NK-92 treated with Interleukin-12 subunit alpha and Interleukin-12 subunit beta, amount 100 ng/mL, for 24 hours (cell line): ENCODE measurements around the gene LRP4.

Experiments used
- DNase-seq: peaks from one replicate; lab custom pipeline; 2025; lab: John Stamatoyannopoulos, UW

Gene LRP4

DNA sequence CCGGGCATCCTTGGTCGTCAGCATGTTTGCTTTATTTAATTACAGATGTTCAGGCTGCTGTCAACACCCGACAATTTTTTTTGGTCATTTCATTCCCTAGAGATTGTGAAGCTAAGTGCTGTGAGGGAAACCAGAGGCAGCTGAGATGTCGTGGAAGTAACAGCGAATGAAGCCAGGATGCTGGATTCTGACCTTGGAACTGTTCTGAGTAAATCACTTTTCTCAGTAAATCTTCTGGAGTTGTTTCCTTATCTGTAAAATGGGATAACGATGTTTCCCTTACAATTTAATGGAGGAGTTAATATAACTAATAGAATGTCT is 71.9 kb downstream of the LRP4 start:
- DNase-seq, result no peak

DNA sequence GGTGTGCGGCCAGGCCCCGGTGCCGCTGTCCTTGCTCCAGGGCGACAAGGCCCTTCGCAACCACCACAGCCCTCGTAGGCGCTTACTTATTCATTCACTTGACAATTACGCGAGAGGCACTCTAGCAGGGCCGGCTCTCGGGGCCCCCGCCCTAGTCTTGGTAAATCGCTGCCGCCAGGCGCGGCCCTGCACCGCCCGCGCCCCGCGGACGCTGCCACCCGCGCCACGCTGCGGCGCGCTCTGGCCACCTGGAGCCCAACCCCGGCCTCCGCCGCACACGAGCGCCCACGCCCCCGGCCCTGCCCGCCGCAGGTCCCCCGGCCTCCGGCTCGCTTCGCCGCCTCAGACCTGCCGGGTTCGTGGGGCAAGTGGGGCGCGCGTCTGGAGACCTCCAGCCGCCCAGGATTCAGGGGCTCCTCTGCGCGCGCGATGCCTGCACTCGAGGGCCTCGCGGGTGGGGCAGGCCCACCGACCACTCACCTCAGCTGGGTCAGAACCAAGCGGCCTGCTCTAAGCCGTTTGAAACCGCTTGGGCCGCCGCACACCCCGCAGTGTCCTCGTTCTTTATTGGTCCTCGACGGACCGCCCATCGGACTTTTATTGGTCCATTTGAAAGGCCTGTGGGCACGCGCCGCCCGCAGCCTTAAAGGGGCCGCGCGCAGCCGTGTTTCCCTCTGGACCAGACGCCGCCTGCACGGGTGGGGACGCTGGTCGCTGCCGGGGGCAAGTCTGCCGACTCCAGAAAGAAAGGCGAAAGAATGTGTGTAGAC is 72.4 kb downstream of the LRP4 start, which contains the start of gene CKAP5:
TSS of gene CKAP5 (minus strand) at position 541 of the 770 bp plus-strand sequence. CDS start 25,049 bp downstream, outside the sequence.
- DNase-seq, result peak; percentile 84

GRCh38 chr11:46845440-46845739 is 73.0 kb downstream of the LRP4 start:
- no peak for DNase-seq

GRCh38 chr11:46840116-46840515 is 78.2 kb downstream of the LRP4 start:
- no peak for DNase-seq

DNA sequence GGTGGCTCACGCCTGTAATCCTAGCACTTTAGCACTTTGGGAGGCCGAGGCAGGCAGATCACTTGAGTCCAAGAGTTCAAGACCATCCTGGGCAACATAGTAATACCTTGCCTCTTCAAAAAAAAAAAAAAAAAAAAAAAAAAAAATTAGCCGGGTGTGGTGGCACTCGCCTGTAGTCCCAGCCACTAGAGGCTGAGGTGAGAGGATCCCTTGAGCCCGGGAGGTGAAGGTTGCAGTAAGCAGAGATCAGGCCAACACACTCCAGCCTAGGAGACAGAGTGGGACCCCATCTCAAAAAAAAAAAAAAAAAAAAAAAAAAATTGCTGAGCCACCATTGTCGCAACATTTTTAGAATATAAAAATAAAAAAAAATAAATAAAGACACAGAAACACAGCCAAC is 79.8 kb downstream of the LRP4 start:
- DNase-seq, result no peak

DNA sequence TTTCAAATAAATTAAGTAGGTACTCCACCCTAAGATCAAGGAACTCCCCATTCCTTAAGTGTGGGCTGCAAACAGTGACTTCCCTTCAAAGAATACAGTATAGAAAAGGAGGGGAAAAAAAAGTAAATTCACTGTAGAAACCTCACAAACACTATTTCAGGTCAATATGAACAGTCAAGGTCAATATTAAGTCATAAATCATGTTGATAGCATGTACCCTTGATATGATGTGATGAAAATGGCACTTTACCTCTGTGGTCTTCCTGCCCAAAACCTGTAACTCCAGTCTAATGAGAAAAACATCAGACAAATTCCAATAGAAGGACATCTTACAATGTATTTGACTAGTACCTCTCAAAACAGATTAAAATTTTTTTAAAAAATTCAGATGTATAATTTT is 80.5 kb downstream of the LRP4 start:
- DNase-seq, result no peak

GRCh38 chr11:46836870-46837269 is 81.5 kb downstream of the LRP4 start:
- DNase-seq, result no peak

DNA sequence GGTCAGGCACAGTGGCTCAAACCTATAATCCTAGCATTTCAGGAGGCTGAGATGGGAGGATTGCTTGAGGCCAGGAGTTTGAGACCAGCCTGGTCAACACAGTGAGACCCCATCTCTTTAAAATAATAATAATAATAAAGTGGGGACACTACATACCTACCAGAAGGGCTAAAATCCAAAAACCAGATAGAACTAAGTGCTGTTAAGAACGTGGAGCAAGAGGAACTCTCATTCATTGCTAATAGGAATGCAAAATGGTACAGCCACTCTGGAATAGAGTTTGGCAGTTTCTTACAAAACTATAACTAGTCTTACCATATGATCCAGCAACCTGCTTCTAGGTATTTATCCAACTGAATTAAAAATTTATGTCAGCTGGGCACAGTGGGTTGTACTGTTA is 81.9 kb downstream of the LRP4 start:
- no peak for DNase-seq

- DNase-seq, result no peak
Observed at GRCh38 chr11:46835897-46836296, 82.5 kb downstream of the LRP4 start.

DNA sequence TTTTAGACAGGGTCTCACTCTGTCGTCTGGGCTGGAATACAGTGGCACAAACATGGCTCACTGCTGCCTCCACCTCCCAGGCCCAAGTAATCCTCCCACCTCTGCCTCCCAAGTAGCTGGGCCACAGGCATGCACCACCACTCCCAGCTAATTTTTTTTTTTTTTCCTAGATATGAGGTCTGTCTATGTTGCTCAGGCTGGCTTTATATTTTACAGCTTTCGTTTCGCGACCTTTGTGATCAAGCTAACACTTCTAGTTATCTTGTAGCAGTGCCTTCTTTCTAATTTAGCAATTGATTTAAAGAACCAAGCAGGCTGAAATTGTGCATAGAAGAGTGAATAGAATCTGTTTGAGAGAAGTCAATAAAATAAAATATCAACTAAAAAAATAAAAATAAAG is 83.5 kb downstream of the LRP4 start:
- DNase-seq, result no peak

DNA sequence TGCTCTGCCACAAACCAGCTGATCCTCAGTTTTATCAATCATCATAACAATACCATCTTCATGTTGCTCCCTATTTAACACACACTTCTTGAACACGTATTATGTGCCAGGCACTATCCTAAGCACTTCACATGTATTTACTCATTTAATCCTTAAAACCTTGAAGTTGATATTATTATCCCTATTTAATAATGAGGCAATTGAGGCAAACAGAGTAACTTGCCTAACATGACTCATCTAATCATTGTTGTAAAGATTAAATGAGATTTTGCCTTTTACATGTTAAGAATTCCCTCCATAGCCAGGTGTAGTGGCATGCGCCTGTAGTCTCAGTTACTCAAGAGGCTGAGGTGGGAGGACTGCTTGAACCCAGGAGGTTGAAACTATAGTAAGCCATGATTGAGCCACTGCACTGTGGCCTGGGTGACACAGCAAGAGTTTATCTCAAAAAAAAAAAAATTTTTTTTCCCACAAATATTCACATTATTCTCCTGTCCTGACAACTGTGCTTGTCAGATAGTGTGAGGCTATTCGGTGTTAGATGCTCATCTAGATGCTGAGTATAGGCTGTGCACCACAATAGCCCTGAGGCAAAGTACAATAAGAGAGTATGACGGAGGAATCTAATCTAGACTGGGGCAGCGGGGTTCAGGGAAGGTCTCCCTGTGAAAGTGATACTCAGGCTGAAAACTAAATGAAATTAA is 85.7 kb downstream of the LRP4 start:
- no peak for DNase-seq

DNA sequence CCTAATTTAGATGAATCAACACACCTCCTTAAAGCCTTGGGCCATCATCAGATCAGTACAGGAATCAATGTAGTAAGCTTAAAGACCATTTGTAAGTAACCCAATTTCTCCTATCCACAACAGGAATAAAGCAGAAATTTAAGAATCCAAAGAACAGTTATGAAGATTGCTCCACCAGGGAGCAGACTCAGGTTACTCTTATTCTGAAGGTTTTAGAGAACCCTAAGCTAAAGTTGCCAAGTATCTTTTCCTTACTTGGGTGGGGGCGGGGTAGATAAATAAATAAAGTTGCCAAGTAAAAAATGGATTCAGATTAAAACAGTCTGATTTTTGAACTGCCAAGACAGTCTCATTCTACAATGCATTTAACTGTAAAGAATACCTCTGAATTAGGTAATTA is 90.4 kb downstream of the LRP4 start:
- DNase-seq, result no peak

- DNase-seq, result no peak
Observed at GRCh38 chr11:46826310-46827044, 91.9 kb downstream of the LRP4 start.

DNA sequence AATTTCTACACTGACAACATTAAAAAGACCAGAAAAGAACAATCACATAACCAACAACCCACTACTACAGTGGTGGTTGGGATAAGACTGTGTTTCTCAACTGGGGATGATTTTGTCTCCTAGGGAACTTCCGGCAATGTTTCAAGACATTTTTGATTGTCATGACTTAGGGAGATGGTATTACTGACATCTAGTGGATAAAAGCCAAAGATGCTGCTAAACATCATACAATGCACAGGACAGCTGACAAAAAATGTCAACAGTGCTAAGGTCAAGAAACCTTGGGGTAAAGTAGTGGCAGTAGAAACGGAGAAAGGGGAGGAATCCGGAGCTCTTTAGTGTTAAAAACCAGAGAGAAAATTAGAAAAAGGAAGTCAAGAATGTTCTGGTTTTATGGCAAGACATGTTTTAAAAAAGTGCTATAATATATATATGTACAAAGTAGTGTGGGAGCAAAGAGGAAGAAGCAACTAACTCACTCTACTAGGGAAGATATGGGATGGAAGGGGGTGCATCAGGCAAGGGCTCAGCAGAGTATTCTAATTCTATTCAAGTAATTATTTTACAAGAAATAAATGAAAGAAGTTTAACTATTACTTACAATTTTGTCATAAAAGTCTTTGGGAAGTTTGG is 109.4 kb downstream of the LRP4 start:
- DNase-seq, result no peak
